Ishikawa (cell line): ENCODE results near the gene CACFD1.

ENCODE experiments used
- CEBPB ChIP-seq: IDR thresholded peaks from 2 replicates; pipeline ENCODE4 v1.6.1; 2012
- CREB1 ChIP-seq: IDR thresholded peaks from 2 replicates; pipeline ENCODE4 v1.6.1; 2012; ENCODE audit warnings: low read depth
- EGR1 ChIP-seq: IDR thresholded peaks from 2 replicates; pipeline ENCODE4 v1.6.1; 2012
- EP300 ChIP-seq: IDR thresholded peaks from 2 replicates; pipeline ENCODE4 v1.6.1; 2012; ENCODE audit warnings: borderline replicate concordance
- FOXM1 ChIP-seq: IDR thresholded peaks from 2 replicates; pipeline ENCODE4 v1.6.1; 2012; ENCODE audit warnings: low read depth, borderline replicate concordance
- MAX ChIP-seq: IDR thresholded peaks from 2 replicates; pipeline ENCODE4 v1.6.1; 2012
- NFIC ChIP-seq: IDR thresholded peaks from 2 replicates; pipeline ENCODE4 v1.6.1; 2012
- RAD21 ChIP-seq: IDR thresholded peaks from 2 replicates; pipeline ENCODE4 v1.6.1; 2012; ENCODE audit warnings: low read depth
- REST ChIP-seq: IDR thresholded peaks from 2 replicates; pipeline ENCODE4 v1.6.1; 2012; ENCODE audit warnings: low read depth, mild to moderate bottlenecking
- TAF1 ChIP-seq: IDR thresholded peaks from 2 replicates; pipeline ENCODE4 v1.6.1; 2012; ENCODE audit warnings: low read depth, mild to moderate bottlenecking
- TCF12 ChIP-seq: IDR thresholded peaks from 2 replicates; pipeline ENCODE4 v1.6.1; 2012; ENCODE audit warnings: low read depth
- TEAD4 ChIP-seq: IDR thresholded peaks from 2 replicates; pipeline ENCODE4 v1.6.1; 2012
- USF1 ChIP-seq: IDR thresholded peaks from 2 replicates; pipeline ENCODE4 v1.6.1; 2012
- YY1 ChIP-seq: IDR thresholded peaks from 2 replicates; pipeline ENCODE4 v1.6.1; 2012; ENCODE audit warnings: low read depth
- ZBTB7A ChIP-seq: IDR thresholded peaks from 2 replicates; pipeline ENCODE4 v1.6.1; 2012; ENCODE audit warnings: low read depth

Gene CACFD1

DNA sequence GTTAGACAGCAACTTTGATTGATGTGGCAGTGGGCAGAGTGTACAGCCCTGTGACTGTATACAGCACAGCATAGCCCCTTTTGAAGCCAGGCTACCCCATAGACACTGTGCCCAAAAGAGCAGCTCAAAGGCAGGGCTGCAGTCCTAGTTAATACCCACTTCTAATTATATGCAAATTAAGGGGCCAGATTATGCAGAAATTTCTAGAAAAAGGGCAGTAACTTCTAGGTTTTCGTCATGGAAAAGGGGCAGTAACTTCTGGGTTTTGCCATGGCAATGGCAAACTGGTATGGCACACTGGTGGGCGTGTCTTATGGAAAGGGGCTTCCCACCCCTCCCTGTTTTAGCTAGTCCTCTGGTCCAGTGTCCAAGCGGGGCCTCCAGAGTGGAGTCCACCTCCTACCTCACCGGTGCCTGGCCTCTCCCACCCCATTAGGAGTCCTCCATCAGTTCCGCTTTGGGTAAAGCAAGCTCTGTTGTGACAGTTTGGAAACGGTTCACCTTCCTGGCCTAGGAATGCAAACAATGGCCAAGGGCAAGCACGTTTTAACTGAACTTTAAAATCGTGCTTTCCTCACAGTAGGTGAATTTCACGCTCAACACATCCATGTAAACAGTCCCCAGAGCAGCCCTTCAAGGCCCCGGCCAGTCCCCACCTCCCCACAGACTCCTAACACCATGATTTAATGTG lies 32.0 kb upstream of the CACFD1 start:
- TF ChIP-seq USF1 (no peak), EP300 (no peak), EGR1 (no peak), REST (no peak), TAF1 (no peak)

GRCh38 chr9:133428617-133429101 lies 31.1 kb upstream of the CACFD1 start:
- TF ChIP-seq CEBPB (no peak), MAX (peak; percentile 84), CREB1 (no peak), ZBTB7A (0 out of 2 replicates have a peak, but pooled peaks have one; percentile 84), USF1 (peak; percentile 84), RAD21 (no peak), TEAD4 (no peak)

DNA sequence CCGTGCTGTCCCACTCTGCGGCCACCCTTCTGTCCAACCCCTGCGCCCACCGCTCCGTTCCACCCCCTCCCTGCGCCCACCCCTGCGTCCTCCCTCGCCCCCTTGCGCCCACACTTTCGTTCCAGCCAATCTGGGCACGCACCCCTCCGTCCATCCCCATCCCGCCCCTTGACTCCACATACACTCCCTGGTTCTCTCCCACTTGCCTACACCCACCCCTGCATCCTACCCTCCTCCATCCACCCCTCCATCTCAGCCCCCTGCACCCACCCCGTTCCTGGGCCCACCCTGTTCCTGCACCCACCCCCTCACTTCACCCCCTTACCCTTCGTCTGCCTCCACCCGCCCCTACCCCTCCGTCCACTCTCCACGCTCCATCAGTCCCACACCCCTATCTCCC lies 30.6 kb upstream of the CACFD1 start:
- TF ChIP-seq TEAD4 (no peak), USF1 (no peak), TAF1 (no peak), CREB1 (no peak), TCF12 (no peak), CEBPB (no peak), EGR1 (no peak), YY1 (no peak), FOXM1 (no peak), EP300 (no peak), ZBTB7A (no peak), MAX (no peak), NFIC (no peak), REST (no peak), RAD21 (no peak)

- TF ChIP-seq EP300 = no peak
- TF ChIP-seq NFIC = no peak
- no peak for TF ChIP-seq USF1
- TF ChIP-seq FOXM1 = no peak
- no peak for TF ChIP-seq REST
- no peak for TF ChIP-seq YY1
- no peak for TF ChIP-seq CREB1
- TF ChIP-seq TEAD4 = no peak
- no peak for TF ChIP-seq EGR1
- TF ChIP-seq ZBTB7A = no peak
- TF ChIP-seq TAF1 = no peak
- TF ChIP-seq CEBPB = no peak
- TF ChIP-seq TCF12 = no peak
- no peak for TF ChIP-seq MAX
These were observed 30.1 kb upstream of the CACFD1 start for GRCh38 chr9:133429641-133430161.
